ENCODE results near the gene FHIP1A.
"Not testable (repeated sequence)": the region's sequence is repeated elsewhere in the genome, so short reads cannot be mapped to it uniquely, and the experiment has no call there.

Gene FHIP1A

DNA sequence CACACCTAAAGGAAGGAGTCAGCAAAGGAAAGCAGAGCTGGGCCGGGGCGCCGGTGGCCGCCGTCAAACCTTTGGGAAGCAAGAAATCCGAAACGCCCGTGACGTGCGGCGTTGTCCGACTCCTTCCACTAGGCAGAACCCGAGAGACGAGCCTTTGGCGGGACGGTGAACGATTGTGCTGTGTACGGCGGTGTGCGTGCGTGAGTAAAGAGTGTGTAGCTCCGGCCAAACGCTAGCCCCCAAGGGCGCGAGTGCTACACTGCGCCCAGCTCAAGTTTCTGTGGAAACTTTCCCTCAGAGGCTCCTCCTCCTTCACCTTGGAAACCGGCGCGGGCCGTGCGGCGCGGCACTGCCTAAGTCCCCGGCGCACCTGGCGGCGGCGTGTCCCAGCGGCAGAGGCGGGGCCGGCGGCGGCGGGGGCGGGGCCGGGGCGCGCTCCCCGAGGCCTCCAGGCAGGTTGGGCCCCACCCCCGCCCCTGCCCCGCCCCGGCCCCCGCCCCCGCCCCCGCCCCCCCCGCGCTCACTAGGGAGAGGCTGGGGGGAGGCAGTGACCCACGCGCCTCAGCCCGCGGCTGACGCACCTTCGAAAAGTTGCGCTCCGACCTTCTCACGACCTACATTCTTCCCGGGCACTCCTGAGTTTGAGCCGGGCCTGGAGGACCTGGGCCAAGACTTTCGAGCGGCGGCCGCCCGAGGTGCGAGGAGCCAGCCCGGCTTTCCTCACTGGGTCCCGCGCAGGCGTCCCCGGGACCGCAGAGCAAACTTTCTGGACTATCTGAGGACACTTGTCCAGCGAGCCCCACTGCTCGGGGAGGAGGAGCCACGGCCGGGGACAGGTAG, at the start of gene FHIP1A:
FHIP1A (plus strand) TSS at position 547 of the 840 bp plus-strand sequence. CDS start 157,084 bp downstream, outside the sequence.
- DNase-seq (ENCODE audit: low spot score) (peak; percentile 93), FAIRE-seq (no peak)

DNA sequence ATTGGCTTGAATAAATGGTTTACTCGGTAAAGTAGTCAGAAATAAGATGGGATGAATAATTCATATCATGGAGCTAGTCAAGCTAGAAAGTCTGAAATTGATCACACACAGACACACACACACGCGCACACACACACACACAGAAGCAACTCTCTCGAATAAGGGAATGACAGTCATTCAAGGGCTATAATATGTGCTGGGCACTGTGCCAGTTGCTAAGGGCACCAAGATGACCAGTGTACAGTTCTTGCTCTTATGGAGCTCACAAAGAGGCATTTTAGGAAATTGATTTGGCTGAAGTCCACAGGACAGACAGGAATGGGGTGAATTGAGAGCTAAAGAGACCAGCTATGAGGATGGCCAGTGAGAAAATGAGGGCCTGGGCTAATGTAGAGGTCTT, 49.4 kb upstream of the FHIP1A start:
- DNase-seq (ENCODE audit: low spot score) = no peak
- FAIRE-seq = no peak

DNA sequence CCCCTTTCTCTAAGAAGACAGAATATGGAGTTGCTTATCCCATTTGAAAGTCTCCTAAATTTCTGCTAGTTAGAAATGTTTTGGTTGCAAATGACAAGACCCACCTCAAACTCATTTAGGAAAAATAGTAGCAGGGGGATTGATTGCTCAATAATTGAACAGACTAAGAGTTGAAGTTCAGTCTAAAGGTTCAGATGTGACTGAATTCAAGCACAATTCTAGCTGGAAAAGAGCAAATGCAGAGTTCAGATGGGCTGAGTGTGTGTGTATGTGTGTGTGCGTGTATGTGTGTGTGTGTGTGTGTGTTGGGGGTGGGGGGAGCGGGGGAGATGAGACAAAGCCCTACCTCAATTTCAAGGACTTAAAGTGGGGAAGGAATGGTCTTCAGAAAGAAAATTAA, 47.9 kb upstream of the FHIP1A start:
- no peak for FAIRE-seq
- no peak for DNase-seq (ENCODE audit: low spot score)

DNA sequence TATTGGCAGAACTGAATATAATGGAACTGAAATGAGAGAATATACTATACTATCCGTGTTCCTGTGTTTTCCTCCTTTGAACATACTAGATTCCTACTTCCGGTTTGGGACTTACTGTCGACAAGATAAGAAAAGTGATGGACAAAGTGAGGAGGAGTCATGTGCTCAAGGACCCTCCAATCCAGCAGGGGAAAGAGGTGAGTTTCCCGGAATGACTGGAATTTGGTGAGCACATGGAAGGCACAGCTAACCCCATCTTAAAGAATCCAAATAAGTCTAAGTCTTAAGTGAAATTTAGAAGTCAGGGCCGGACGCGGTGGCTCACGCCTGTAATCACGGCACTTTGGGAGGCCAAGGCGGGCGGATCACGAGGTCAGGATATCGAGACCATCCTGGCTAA, 47.0 kb upstream of the FHIP1A start:
- no peak for DNase-seq (ENCODE audit: low spot score)
- no peak for FAIRE-seq

DNA sequence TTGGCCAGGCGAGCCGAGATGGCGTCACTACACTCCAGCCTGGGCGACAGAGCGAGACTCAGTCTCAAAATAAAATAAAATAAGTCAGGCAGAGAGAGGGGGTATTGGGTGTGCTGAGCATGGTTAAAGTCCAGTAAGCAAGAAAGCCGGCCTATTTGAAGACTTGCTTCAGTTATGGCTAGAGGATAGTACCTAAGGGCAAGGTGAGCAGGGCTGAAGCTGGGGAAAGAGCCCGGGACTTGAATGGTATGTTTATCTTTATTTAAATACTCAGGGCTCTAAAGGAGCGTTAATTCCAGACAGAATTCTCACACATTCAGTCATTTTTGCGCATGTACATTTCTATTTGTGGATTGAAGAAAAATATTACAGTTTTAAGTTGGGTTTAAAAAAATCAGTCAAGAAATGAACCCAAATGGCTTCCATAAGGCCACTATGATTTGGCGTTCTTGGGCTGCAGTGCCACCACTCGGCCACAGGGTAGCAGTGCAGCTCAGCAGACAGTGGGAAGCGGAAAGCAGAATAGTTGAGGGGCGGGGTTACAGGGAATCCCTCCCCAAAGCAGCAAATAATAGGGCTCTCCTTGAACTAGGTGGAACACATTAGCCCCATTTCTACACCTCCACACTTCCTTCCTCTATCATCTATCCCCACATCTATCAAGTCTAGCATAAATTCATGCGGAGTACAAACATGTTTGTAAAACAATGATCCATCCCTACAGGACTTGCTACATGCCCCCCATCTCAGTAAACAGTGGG, 46.4 kb upstream of the FHIP1A start:
- no peak for FAIRE-seq
- peak; percentile 84 for DNase-seq (ENCODE audit: low spot score)

DNA sequence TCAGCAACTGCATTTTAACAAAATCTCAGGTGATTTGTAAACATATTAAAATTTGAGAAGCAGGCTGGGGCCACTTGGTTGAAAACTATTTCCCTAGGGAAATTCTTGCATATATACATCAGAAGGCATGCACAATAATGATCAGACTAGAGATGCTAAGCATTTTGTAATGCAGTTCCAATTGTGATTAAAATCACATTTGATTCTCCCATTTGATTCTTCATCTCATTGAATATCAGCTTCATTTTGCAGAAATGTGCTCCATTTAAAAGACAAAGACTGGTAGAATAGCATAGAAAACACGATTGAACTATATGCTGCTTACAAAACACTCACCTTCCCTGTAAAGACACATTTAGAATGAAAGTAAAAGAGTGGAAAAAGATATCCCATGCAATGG, 32.4 kb upstream of the FHIP1A start:
- DNase-seq (ENCODE audit: low spot score) (no peak), FAIRE-seq (no peak)

DNA sequence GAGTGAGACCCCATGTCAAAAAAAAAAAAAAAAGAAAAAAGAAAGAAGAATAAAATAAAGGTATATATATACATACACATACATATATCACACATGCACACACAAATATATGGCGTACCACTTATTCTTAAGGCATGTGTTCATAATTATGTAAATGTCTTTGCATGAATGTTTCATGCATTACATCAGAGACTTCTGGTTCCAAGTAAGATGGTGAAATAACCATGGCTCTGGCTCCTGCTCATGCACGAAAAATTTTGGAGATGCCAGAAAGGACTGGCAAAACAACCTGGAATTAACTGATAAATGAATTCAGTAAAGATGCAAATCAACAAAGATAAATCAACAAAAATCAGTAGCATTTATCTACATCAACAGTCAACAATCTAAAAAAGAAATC, 19.7 kb upstream of the FHIP1A start:
- DNase-seq (ENCODE audit: low spot score) (no peak), FAIRE-seq (no peak)

DNA sequence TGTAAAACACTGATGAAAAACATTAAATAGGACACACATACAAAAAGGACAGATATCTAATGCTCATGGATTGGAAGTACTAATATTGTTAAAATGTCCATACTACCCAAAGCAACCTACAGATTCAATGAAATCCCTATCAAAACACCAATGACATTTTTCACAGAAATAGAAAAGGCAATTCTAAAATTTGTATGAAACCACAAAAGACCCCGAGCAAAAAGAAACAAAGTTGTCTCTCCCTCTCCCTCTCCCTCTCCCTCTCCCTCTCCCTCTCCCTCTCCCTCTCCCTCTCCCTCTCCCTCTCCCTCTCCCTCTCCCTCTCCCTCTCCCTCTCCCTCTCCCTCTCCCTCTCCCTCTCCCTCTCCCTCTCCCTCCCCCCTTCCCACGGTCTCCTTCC, 19.2 kb upstream of the FHIP1A start:
- not testable (repeated sequence) for DNase-seq (ENCODE audit: low spot score); FAIRE-seq

DNA sequence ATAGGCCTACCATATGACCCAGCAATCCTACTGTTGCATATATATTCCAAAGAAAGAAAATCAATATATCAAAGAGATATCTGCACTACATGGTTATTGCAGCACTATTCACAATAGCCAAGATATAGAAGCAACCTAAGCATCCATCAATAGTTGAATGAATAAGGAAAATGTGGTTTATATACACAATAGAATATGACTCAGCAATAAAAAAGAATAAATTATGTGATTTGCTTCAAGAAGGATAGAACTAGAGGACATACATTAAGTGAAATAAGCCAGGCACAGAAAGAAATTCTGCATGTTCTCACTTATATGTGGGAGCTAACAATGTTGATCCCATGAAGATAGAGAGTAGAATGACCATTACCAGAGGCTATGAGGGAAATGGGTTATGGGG, 13.1 kb upstream of the FHIP1A start:
- DNase-seq (ENCODE audit: low spot score) (no peak), FAIRE-seq (no peak)

DNA sequence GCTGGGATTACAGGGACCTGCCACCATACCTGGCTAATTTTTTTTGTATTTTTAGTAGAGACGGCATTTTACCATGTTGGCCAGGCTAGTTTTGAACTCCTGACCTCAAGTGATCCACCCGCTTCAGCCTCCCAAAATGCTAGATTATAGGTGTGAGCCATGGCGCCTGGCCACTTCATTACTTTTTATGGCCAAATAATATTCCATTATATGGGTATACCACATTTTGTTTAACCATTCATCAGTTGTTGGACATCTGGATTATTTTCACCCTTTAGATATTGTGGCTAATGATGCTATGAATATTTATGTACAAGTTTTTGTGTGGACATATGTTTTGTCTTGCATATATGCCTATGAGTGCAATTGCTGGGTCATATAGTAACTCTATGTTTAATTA, 8.6 kb upstream of the FHIP1A start:
- FAIRE-seq (no peak), DNase-seq (ENCODE audit: low spot score) (no peak)

DNA sequence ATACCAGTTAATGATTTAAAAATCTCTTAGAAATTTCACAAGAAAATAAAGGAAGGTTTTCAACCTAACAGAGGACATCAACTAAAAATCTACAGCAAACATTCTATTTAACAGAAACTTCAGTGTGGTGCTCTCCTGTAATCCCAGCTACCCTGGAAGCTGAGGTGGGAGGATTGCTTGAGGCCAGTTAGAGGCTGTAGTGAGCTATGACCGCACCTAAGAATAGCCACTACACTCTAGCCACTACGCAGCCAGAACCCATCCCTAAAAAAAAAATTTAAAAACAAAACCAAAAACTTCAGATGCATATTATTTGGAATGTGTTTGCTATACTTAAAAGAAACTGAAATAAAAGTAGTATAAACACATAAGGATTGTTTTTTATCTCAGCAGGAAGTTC, 7.2 kb upstream of the FHIP1A start:
- no peak for FAIRE-seq

DNA sequence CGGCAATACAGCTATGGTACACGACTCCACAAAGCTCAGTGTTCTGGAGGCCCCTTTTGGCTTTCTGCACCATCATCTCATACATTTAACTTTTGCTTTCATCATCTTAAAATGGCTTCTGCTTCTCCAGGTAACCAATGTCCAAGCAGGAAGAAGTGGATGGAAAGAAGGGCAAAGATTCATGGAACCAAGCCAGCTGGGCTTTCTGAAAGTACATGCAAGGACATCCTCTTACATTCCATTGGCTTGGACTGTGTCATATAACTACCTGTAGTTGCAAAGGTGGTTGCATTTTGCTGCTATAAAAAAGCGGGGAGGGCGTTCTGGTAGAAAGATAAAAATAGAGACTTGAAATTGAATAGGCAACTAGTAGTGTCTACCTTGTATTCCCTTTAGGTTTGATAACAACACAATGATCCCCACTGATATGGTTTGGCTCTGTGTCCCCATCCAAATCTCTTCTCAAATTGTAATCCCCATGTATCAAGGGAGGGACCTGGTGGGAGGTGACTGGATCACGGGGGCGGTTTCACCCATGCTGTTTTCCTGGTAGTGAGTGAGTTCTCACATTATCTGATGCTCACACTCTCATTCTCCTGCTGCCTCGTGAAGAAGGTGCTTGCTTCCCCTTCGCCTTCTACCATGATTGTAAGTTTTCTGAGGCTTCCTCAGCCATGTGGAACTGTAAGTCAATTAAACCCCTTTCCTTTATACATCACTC, 6.7 kb upstream of the FHIP1A start:
- DNase-seq (ENCODE audit: low spot score) (no peak), FAIRE-seq (no peak)

More for the DNA sequence above, 7.2 kb upstream of the FHIP1A start:
- DNase-seq (ENCODE audit: low spot score) = no peak

DNA sequence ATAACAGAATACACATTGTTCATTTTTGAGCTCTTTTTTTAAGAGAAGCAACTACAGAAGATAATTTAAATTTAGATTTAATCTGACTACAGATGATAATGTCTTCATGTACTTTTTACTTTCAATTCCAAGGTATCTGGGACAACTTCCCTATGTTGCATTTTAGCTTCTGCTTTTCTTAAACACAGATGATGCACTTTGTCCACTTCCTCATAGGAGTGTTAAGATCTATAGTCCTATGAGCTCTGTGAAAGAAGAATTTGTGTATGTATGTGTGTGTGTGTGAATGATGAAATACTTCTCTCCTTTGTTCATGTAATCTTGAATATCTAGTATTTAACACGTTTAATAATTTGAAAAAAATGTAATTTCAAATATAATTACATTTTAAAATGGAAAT, 5.3 kb upstream of the FHIP1A start:
- no peak for FAIRE-seq
- DNase-seq (ENCODE audit: low spot score) = no peak

DNA sequence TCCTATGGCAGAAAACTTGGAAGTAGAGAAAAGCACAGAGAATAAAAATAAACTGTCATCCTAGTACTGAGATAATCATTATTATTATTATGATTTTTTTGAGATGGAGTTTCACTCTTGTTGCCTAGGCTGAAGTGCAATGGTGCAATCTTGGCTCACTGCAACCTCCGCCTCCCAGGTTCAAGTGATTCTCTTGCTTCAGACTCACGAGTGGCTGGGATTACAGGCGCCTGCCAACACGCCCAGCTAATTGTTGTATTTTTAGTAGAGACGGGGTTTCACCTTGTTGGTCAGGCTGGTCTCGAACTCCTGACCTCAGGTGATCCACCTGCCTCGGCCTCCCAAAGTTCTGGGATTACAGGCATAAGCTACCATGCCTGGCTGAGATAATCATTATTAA, 4.2 kb upstream of the FHIP1A start:
- DNase-seq (ENCODE audit: low spot score); FAIRE-seq: not testable (repeated sequence)

DNA sequence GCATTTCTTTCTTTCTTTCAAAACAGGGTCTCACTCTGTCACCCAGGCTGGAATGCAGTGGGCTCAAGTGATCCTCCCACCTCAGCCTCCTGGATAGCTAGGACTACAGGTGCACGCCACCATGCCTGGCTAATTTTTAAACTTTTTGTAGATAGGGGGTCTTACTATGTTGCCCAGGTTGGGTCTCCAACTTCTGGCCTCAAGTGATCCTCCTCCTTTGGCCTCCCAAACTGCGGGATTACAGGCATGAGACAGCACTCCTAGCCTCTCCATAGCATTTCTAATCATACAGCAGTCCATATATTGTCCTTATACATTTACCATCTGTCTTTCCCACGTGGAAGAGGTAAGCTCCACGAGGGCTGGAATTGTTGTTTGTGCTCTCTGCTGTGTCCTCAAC, 2.0 kb upstream of the FHIP1A start:
- FAIRE-seq = no peak
- no peak for DNase-seq (ENCODE audit: low spot score)

DNA sequence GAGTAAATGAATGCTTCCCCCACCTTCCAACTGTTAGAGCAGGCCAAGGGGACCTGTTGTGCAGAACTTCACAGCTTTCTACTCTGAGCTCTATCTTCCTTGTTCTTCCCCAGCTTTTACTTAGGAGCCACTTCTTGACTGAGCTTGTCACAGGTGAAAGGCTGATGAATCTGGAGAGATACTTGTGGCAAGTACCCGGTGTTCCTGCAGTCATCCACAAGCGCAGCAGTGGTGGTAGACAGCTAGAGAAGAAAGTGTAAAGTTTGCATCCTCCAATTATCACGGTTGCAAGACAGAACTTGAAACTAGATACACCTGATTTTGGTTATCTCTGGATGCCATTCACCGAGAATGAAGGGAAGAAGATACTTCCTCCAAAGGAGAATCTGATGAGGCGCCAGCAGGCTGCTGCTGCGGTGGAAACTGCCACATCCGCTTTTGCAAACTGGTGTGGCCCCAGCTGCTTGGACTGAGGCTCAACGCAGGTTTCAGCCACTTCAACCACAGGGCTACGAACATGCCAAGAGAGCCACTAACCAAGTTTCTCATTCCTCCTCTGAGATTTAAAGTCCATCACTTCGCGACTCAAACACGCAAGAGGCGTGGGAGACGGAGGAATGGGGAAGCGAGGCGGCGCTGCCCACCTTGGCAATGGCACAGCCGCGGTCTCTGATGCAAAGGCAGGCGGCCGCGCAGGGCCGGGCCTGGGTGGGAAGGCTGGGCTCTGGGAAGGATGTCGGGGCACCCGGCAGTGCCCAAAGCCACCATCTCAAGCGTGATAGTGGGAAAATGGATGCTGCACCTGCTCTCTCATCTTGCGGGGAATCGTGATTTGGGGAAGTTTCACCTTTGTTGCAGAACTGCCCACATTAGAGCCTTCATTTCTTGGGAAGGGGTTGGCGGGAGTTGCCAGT, 1.3 kb upstream of the FHIP1A start:
- no peak for DNase-seq (ENCODE audit: low spot score)
- FAIRE-seq = no peak

DNA sequence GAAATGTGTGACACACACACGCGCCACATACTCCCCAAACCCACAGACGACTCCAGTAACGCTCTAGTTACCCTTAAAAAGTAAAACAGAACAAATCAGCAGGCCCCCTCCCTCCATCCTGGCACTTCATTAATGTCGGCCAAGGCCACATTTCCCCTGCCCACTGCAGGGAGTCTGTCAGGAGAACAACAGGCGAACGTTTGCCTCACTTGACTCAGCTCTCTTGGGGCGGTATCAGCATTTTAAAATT, 671 bp upstream of the FHIP1A start:
- FAIRE-seq (no peak), DNase-seq (ENCODE audit: low spot score) (no peak)

DNA sequence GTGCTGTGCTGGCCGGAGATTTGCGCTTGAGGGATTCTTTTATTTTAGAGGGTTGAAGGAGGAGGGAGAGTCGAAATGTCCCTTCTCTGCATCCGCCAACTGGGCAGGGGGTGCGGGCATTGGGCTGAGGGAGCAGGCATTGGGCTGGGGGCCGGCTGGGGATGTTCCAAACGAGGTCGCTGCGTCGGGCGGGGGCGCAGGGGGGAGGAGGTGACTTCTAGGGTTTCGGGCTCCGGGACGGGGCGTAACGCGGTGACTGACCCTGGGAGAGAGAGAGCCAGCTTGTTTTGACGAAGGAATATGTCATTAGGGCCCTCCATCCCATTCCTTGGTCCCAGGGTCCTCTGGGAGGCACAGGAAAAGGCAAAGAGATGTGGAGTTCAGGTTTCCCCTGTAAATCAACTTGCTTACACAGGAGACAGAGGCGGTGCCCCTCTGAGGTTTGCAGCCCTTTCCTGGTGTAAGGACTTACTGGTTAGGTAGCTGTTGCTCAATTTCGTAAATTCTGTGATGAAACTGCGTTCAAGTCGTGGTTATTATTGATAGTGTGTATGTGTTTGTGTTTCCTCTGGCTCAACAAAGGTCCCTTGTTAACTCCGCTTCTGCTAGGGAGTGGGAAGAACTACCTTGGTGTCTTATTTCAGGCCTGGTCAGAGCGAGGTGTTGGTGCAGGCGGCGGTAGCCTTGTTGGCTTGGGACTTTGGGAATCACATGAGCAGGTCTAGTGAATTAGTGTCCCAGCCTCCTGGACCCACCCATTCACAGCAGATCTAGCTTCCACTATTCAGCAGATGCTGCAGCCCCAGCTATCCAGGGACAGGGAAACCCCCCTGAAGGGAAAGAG, 716 bp downstream of the FHIP1A start:
- FAIRE-seq = no peak

DNA sequence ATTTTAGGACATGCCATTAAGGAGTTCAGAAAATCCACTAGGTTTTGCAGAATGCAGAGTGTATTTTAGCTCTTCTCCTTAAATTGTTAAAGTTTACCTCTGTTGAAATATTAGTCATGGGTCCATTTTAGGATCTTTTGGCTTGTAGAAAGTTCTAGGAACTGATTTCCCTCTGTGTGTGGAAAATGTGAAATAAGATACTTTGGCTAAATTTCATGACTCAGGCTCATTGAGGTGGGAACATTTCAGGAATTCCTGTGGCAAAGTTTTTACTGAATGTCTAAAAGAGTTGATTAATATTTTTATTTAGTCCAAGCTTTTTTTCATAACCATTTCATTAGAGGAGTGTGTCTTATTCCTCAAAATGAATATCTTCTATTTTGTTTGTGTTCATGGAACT, 7.0 kb downstream of the FHIP1A start:
- no peak for FAIRE-seq
- DNase-seq (ENCODE audit: low spot score) = peak; percentile 41

More for the DNA sequence above, 716 bp downstream of the FHIP1A start:
- peak; percentile 17 for DNase-seq (ENCODE audit: low spot score)

DNA sequence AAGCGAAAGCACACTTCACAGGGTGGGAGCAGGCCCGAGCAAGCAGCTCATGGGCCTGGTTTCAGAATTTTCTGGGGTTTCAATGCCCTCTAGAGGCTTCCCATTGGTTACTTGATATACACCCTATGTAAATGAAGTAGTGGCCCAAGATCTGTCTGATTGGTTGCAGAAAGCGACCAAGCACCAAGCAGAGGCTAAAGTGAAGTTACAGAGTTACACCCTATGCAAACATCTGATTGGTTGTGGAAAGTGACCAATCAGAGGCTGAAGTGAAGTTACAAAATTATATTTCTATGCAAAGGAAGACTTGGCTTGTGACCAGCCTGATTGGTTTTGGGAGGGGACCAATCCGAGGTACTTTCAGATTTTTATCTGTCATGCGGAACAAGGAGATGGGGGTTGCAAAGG, 8.2 kb downstream of the FHIP1A start:
- no peak for DNase-seq (ENCODE audit: low spot score)
- FAIRE-seq = no peak
